ENCODE results near the gene STK35.

The STK35 gene

GRCh38 chr20:2053615-2054014 lies 48.0 kb upstream of the STK35 start:
- Histone ChIP-seq H3F3A (ENCODE audit: control insufficient read depth, insufficient read depth) (no peaks in the 10 kb centered on the region), H3K9me2 (replicated peaks; ENCODE audit: control insufficient read depth, low read length) (no peaks in the 10 kb centered on the region), H3K9me3 (ENCODE audit: control insufficient read depth, insufficient read depth, low read length) (peaks cover 4% of the 10 kb centered on the region; the same call in 1 of the 2 replicates), H3K4me3 (ENCODE audit: low read length) (no peak overlapping the region), H3K36me3 (ENCODE audit: control insufficient read depth, low read length) (no peaks in the 10 kb centered on the region), H3K79me2 (ENCODE audit: control insufficient read depth, low read length) (no peaks in the 10 kb centered on the region), H3K4me1 (ENCODE audit: control insufficient read depth, low read length) (no peaks in the 10 kb centered on the region), H3K27ac (ENCODE audit: low read depth, low read length) (no peak overlapping the region), H3K27me3 (ENCODE audit: control insufficient read depth, low read length) (peaks cover 4% of the 10 kb centered on the region; the same call in 1 of the 2 replicates), H4K20me1 (ENCODE audit: control insufficient read depth, insufficient read depth, low read depth, low read length) (no peaks in the 10 kb centered on the region), H3K4me2 (ENCODE audit: low read length) (no peak overlapping the region)
- TF ChIP-seq EZH2phosphoT487 (IDR thresholded peaks at IDR 0.05; ENCODE audit: borderline replicate concordance, low read length): no peak
- TF ChIP-seq CTCF (IDR thresholded peaks at IDR 0.05; ENCODE audit: low read depth, low read length, poor library complexity, severe bottlenecking): no peak

DNA sequence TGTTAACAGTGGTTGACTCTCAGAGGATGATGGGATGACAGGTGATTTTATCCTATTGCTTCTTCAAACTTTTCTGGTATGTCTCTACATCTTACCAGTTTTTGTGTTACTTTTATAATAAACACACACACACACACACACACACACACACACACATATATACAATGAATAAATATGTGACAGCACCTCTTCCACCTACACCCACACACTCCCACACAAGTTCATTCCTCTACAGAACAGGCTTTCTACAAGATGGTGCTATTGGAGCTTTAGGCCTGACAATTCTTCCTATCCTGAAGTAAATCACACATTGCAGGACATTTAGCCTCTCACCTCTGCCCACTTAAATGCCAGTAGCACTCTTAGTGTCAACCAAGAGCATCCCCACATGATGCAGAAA lies 46.7 kb upstream of the STK35 start:
- H3K9me3 ChIP-seq (ENCODE audit: control insufficient read depth, insufficient read depth, low read length): peaks cover 4% of the 10 kb centered on the region; the same call in 1 of the 2 replicates
- H3K27me3 ChIP-seq (ENCODE audit: control insufficient read depth, low read length): no peaks in the 10 kb centered on the region
- no peak overlapping the region for H3K4me3 ChIP-seq (ENCODE audit: low read length)
- TF ChIP-seq EZH2phosphoT487 (IDR thresholded peaks at IDR 0.05; ENCODE audit: borderline replicate concordance, low read length) (no peak), CTCF (IDR thresholded peaks at IDR 0.05; ENCODE audit: low read depth, low read length, poor library complexity, severe bottlenecking) (no peak)
- no peaks in the 10 kb centered on the region for H3K79me2 ChIP-seq (ENCODE audit: control insufficient read depth, low read length)
- H4K20me1 ChIP-seq (ENCODE audit: control insufficient read depth, insufficient read depth, low read depth, low read length): no peaks in the 10 kb centered on the region
- H3K9me2 ChIP-seq (replicated peaks; ENCODE audit: control insufficient read depth, low read length): no peaks in the 10 kb centered on the region
- no peak overlapping the region for H3K27ac ChIP-seq (ENCODE audit: low read depth, low read length)
- H3K36me3 ChIP-seq (ENCODE audit: control insufficient read depth, low read length): no peaks in the 10 kb centered on the region
- H3K4me1 ChIP-seq (ENCODE audit: control insufficient read depth, low read length): no peaks in the 10 kb centered on the region
- no peaks in the 10 kb centered on the region for H3F3A ChIP-seq (ENCODE audit: control insufficient read depth, insufficient read depth)
- H3K4me2 ChIP-seq (ENCODE audit: low read length): no peak overlapping the region

- Histone ChIP-seq H3K79me2 (ENCODE audit: control insufficient read depth, low read length) (no peaks in the 10 kb centered on the region), H3F3A (ENCODE audit: control insufficient read depth, insufficient read depth) (no peaks in the 10 kb centered on the region), H3K27ac (ENCODE audit: low read depth, low read length) (no peak overlapping the region), H3K9me2 (replicated peaks; ENCODE audit: control insufficient read depth, low read length) (no peaks in the 10 kb centered on the region), H3K4me1 (ENCODE audit: control insufficient read depth, low read length) (no peaks in the 10 kb centered on the region), H3K36me3 (ENCODE audit: control insufficient read depth, low read length) (no peaks in the 10 kb centered on the region), H4K20me1 (ENCODE audit: control insufficient read depth, insufficient read depth, low read depth, low read length) (no peaks in the 10 kb centered on the region), H3K27me3 (ENCODE audit: control insufficient read depth, low read length) (no peaks in the 10 kb centered on the region), H3K4me2 (ENCODE audit: low read length) (no peak overlapping the region), H3K9me3 (ENCODE audit: control insufficient read depth, insufficient read depth, low read length) (peaks cover 4% of the 10 kb centered on the region; the same call in 1 of the 2 replicates), H3K4me3 (ENCODE audit: low read length) (no peak overlapping the region)
- TF ChIP-seq EZH2phosphoT487 (IDR thresholded peaks at IDR 0.05; ENCODE audit: borderline replicate concordance, low read length): no peak
- no peak for TF ChIP-seq CTCF (IDR thresholded peaks at IDR 0.05; ENCODE audit: low read depth, low read length, poor library complexity, severe bottlenecking)
These were observed 42.2 kb upstream of the STK35 start for GRCh38 chr20:2059411-2059810.
